Measurements from ENCODE around the gene CDK5RAP2. TPM values are rescaled to one million over a fixed set of nuclear protein-coding genes. Genes with fewer than 3 reads are reported as not detected.

The CDK5RAP2 gene
- total RNA-seq, 1 donor from 2014 or later: 80.0 TPM

- POLR2A ChIA-PET: no interaction called here
- DNase-seq (no peak), ATAC-seq (ENCODE audit: low read depth) (no peak)
- CTCF ChIA-PET: no interaction called here
- H3K36me3 Mint-ChIP-seq (ENCODE audit: low read depth): no peaks in the 10 kb centered on the region
- no peaks in the 10 kb centered on the region for H3K27me3 Mint-ChIP-seq
- H3K9me3 Mint-ChIP-seq: no peaks in the 10 kb centered on the region
- H3K4me3 Mint-ChIP-seq: no peak overlapping the region
- intact Hi-C loops (cut with micrococcal nuclease): no loop called here
- H3K4me1 Mint-ChIP-seq: no peaks in the 10 kb centered on the region
- H3K27ac Mint-ChIP-seq: no peak overlapping the region
- TF ChIP-seq, protein P1, sequence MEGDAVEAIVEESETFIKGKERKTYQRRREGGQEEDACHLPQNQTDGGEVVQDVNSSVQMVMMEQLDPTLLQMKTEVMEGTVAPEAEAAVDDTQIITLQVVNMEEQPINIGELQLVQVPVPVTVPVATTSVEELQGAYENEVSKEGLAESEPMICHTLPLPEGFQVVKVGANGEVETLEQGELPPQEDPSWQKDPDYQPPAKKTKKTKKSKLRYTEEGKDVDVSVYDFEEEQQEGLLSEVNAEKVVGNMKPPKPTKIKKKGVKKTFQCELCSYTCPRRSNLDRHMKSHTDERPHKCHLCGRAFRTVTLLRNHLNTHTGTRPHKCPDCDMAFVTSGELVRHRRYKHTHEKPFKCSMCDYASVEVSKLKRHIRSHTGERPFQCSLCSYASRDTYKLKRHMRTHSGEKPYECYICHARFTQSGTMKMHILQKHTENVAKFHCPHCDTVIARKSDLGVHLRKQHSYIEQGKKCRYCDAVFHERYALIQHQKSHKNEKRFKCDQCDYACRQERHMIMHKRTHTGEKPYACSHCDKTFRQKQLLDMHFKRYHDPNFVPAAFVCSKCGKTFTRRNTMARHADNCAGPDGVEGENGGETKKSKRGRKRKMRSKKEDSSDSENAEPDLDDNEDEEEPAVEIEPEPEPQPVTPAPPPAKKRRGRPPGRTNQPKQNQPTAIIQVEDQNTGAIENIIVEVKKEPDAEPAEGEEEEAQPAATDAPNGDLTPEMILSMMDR (IDR thresholded peaks at IDR 0.05): no peak
Measured at GRCh38 chr9:120592210-120592609, 12.2 kb upstream of the CDK5RAP2 start.

GRCh38 chr9:120587328-120587727, 7.4 kb upstream of the CDK5RAP2 start:
- intact Hi-C loops (cut with micrococcal nuclease): no loop called here
- H3K27me3 Mint-ChIP-seq: no peaks in the 10 kb centered on the region

GRCh38 chr9:120583958-120584369, 4.0 kb upstream of the CDK5RAP2 start:
- peak; percentile 25 for DNase-seq
- Mint-ChIP-seq H3K4me3 (peak overlapping the region; percentile 56), H3K36me3 (ENCODE audit: low read depth) (peaks cover 7% of the 10 kb centered on the region), H3K9me3 (no peaks in the 10 kb centered on the region), H3K27ac (peak overlapping the region; percentile 73), H3K4me1 (peaks cover 41% of the 10 kb centered on the region), H3K27me3 (no peaks in the 10 kb centered on the region)
- ATAC-seq (ENCODE audit: low read depth): peak; percentile 37
- ChIA-PET CTCF (no interaction called here), POLR2A (no interaction called here)
- TF ChIP-seq, protein P1 (IDR thresholded peaks at IDR 0.05): no peak
- intact Hi-C loops (cut with micrococcal nuclease): loop anchor here (5.0 kb wide), 1 partner anchor 343 kb away; the partner anchor contains the start of gene TRAF1

More at GRCh38 chr9:120587328-120587727, 7.4 kb upstream of the CDK5RAP2 start:
- TF ChIP-seq, protein P1 (IDR thresholded peaks at IDR 0.05): no peak
- Mint-ChIP-seq H3K4me3 (no peak overlapping the region), H3K27ac (no peak overlapping the region), H3K9me3 (no peaks in the 10 kb centered on the region), H3K4me1 (peaks cover 16% of the 10 kb centered on the region), H3K36me3 (ENCODE audit: low read depth) (no peaks in the 10 kb centered on the region)
- POLR2A ChIA-PET: no interaction called here
- DNase-seq: no peak
- ATAC-seq (ENCODE audit: low read depth): no peak
- CTCF ChIA-PET: no interaction called here

GRCh38 chr9:120579139-120580050, 572 bp downstream of the CDK5RAP2 start:
- Mint-ChIP-seq H3K27me3 (no peaks in the 10 kb centered on the region), H3K27ac (peak overlapping the region; percentile 88), H3K36me3 (ENCODE audit: low read depth) (peaks cover 15% of the 10 kb centered on the region), H3K9me3 (no peaks in the 10 kb centered on the region), H3K4me1 (peaks cover 43% of the 10 kb centered on the region), H3K4me3 (peak overlapping the region; percentile 94)
- intact Hi-C loops (cut with micrococcal nuclease): loop anchor here (1.0 to 5.0 kb wide), 3 partner anchors 135 to 1514 kb away; partner anchors contain the start of genes MEGF9, TRAF1 and TTLL11
- TF ChIP-seq, protein P1 (IDR thresholded peaks at IDR 0.05): no peak
- ChIA-PET POLR2A (interaction anchor here (0.6 to 1.0 kb wide), 2 partner anchors 9 to 658 kb away, joined by 3 to 7 read pairs; no protein-coding TSS in a partner anchor), CTCF (no interaction called here)
- peak; percentile 17 for DNase-seq
- no peak for ATAC-seq (ENCODE audit: low read depth)

GRCh38 chr9:120574473-120574872, 5.5 kb downstream of the CDK5RAP2 start:
- no peak for DNase-seq
- ATAC-seq (ENCODE audit: low read depth): no peak
- POLR2A ChIA-PET: no interaction called here
- Mint-ChIP-seq H3K4me1 (peaks cover 15% of the 10 kb centered on the region), H3K27ac (no peak overlapping the region), H3K9me3 (no peaks in the 10 kb centered on the region), H3K36me3 (ENCODE audit: low read depth) (peaks cover 43% of the 10 kb centered on the region), H3K27me3 (no peaks in the 10 kb centered on the region), H3K4me3 (no peak overlapping the region)
- TF ChIP-seq, protein P1 (IDR thresholded peaks at IDR 0.05): no peak
- intact Hi-C loops (cut with micrococcal nuclease): no loop called here
- CTCF ChIA-PET: no interaction called here
